IMR-90 (cell line): ENCODE data around the gene RAPGEFL1. TPM values are rescaled to one million over a fixed set of nuclear protein-coding genes. Genes with fewer than 3 reads are reported as not detected.

Experiments used
- ATAC-seq: fragments of 200-7000 bp; cut with Tn5 transposase; 2 replicates; pipeline ENCODE4 v1.9.1; 2020; ENCODE audit warnings: low read depth, mild to moderate bottlenecking, moderate library complexity
- BruUV-seq: library from RNA; stranded (reverse); fragments of 400-500 nt; replicated peaks from 2 replicates; lab custom pipeline; 2021; lab: Mats Ljungman, UMichigan
- CTCF ChIA-PET: fragments of 300-600 bp; formaldehyde crosslinking; extraction: SDS; loops from one replicate; lab custom pipeline; 2021; ENCODE audit warnings: antibody characterized with exemption; lab: Yijun Ruan, JAX
- POLR2A ChIA-PET: fragments of 300-600 bp; sonication (Branson Sonifier 250); formaldehyde crosslinking; loops from one replicate; lab custom pipeline; 2022; ENCODE audit warnings: antibody characterized with exemption; ENCODE audit not compliant: unreplicated experiment; lab: Charles Lee
- DNase-seq: peaks from one replicate; pipeline ENCODE4 v3.0.0; 2013
- H2AFZ ChIP-seq: replicated peaks from 2 replicates; pipeline ENCODE3; 2013; ENCODE audit warnings: low read length, mild to moderate bottlenecking; ENCODE audit not compliant: poor library complexity
- H2AK5ac ChIP-seq: 2 replicates; pipeline ENCODE4 v1.6.1; 2013; ENCODE audit warnings: low read depth, low read length, inconsistent platforms
- H2AK9ac ChIP-seq: replicated peaks from 2 replicates; pipeline ENCODE3; 2013; ENCODE audit warnings: mild to moderate bottlenecking, low read depth, low read length, moderate library complexity; ENCODE audit not compliant: poor library complexity
- H2BK120ac ChIP-seq: 2 replicates; pipeline ENCODE4 v1.6.1; 2013; ENCODE audit warnings: low read depth, low read length, inconsistent platforms
- H2BK15ac ChIP-seq: 3 replicates; pipeline ENCODE4 v1.6.1; 2013; ENCODE audit warnings: low read depth, low read length, inconsistent platforms
- H2BK20ac ChIP-seq: 2 replicates; pipeline ENCODE4 v1.6.1; 2013; ENCODE audit warnings: low read depth, mild to moderate bottlenecking, inconsistent platforms, low read length, moderate library complexity
- H2BK5ac ChIP-seq: 2 replicates; pipeline ENCODE4 v1.6.1; 2013; ENCODE audit warnings: mild to moderate bottlenecking, low read depth, low read length, inconsistent platforms; ENCODE audit not compliant: poor library complexity, severe bottlenecking
- H3K14ac ChIP-seq: replicated peaks from 2 replicates; pipeline ENCODE4 v1.6.1; 2013; ENCODE audit warnings: low read depth, low read length, inconsistent platforms
- H3K18ac ChIP-seq: 2 replicates; pipeline ENCODE4 v1.6.1; 2013; ENCODE audit warnings: low read depth, low read length, control low read depth
- H3K23ac ChIP-seq: 2 replicates; pipeline ENCODE4 v1.6.1; 2013; ENCODE audit warnings: low read depth, low read length, inconsistent platforms
- H3K27ac ChIP-seq: 2 replicates; pipeline ENCODE4 v1.5.1; 2013; ENCODE audit warnings: mild to moderate bottlenecking, control low read depth, low read length; ENCODE audit not compliant: insufficient read depth
- H3K27me3 ChIP-seq: 2 replicates; pipeline ENCODE4 v1.6.1; 2013; ENCODE audit warnings: low read length; ENCODE audit not compliant: control insufficient read depth, insufficient read depth
- H3K36me3 ChIP-seq: 2 replicates; pipeline ENCODE4 v1.6.1; 2013; ENCODE audit warnings: low read length, mixed read lengths; ENCODE audit not compliant: control insufficient read depth, insufficient read depth
- H3K4ac ChIP-seq: 2 replicates; pipeline ENCODE4 v1.6.1; 2013; ENCODE audit warnings: low read depth, low read length, inconsistent platforms
- H3K4me1 ChIP-seq: 2 replicates; pipeline ENCODE4 v1.6.1; 2013; ENCODE audit warnings: low read length, mixed read lengths; ENCODE audit not compliant: control insufficient read depth, insufficient read depth
- H3K4me2 ChIP-seq: 2 replicates; pipeline ENCODE4 v1.6.1; 2013; ENCODE audit warnings: low read depth, mild to moderate bottlenecking, control low read depth, low read length, moderate library complexity
- H3K4me3 ChIP-seq: 2 replicates; pipeline ENCODE4 v1.5.1; 2013; ENCODE audit warnings: low read depth, mild to moderate bottlenecking, control low read depth, low read length, moderate library complexity; ENCODE audit not compliant: insufficient read depth
- H3K56ac ChIP-seq: 2 replicates; pipeline ENCODE4 v1.6.1; 2013; ENCODE audit warnings: low read length, inconsistent platforms; ENCODE audit not compliant: insufficient read depth; ENCODE audit errors: extremely low read depth
- H3K79me1 ChIP-seq, 2 experiments: 2 replicates each; pipeline ENCODE4 v1.6.1; 2013; ENCODE audit warnings: low read length in 2 of 2, inconsistent platforms in 1 of 2, low read depth in 1 of 2
- H3K9ac ChIP-seq: 2 replicates; pipeline ENCODE4 v1.6.1; 2013; ENCODE audit warnings: low read depth, low read length, control low read depth
- H3K9me1 ChIP-seq: 2 replicates; pipeline ENCODE4 v1.6.1; 2013; ENCODE audit warnings: low read length, inconsistent platforms; ENCODE audit not compliant: insufficient read depth
- H3K9me3 ChIP-seq: 2 replicates; pipeline ENCODE4 v1.6.1; 2013; ENCODE audit warnings: low read length; ENCODE audit not compliant: control insufficient read depth, insufficient read depth
- H4K20me1 ChIP-seq: 2 replicates; pipeline ENCODE4 v1.6.1; 2013; ENCODE audit warnings: low read length, inconsistent platforms; ENCODE audit not compliant: insufficient read depth
- H4K5ac ChIP-seq: 2 replicates; pipeline ENCODE4 v1.6.1; 2013; ENCODE audit warnings: mild to moderate bottlenecking, low read depth, low read length, control low read depth
- H4K8ac ChIP-seq, 2 experiments: 2 replicates each; pipeline ENCODE4 v1.6.1; 2013; ENCODE audit warnings: low read depth in 2 of 2, low read length in 2 of 2, control low read depth in 1 of 2, inconsistent platforms in 1 of 2
- H4K91ac ChIP-seq: 2 replicates; pipeline ENCODE4 v1.6.1; 2013; ENCODE audit warnings: low read depth, low read length, inconsistent platforms; ENCODE audit not compliant: insufficient read depth
- BHLHE40 ChIP-seq: fragments of 150-350 bp; IDR thresholded peaks from 2 replicates; pipeline ENCODE4 v1.6.1; 2016; ENCODE audit warnings: mild to moderate bottlenecking, low read depth, low read length
- CEBPB ChIP-seq: IDR thresholded peaks from 2 replicates; pipeline ENCODE4 v1.6.1; 2012; ENCODE audit warnings: low read depth, low read length, improper control_type of control experiment
- MAFK ChIP-seq: IDR thresholded peaks from 2 replicates; pipeline ENCODE4 v1.6.1; 2012; ENCODE audit warnings: low read depth, low read length, improper control_type of control experiment
- MXI1 ChIP-seq: IDR thresholded peaks from 2 replicates; pipeline ENCODE4 v1.6.1; 2012; ENCODE audit warnings: low read depth, mild to moderate bottlenecking, low read length, moderate library complexity, borderline replicate concordance
- RAD21 ChIP-seq: IDR thresholded peaks from 2 replicates; pipeline ENCODE4 v1.6.1; 2012; ENCODE audit warnings: low read length, improper control_type of control experiment
- RFX5 ChIP-seq: IDR thresholded peaks from 2 replicates; pipeline ENCODE4 v1.8.0; 2012; ENCODE audit warnings: low read depth, mild to moderate bottlenecking, low read length, moderate library complexity
- WGBS, 2 experiments: methylation state at CpG; one replicate each; pipeline versions ENCODE4 v1.1.5 to v1.1.7; 2013; ENCODE audit warnings: missing lambda C conversion rate in 2 of 2; ENCODE audit not compliant: insufficient read length in 1 of 2; ENCODE audit errors: extremely low coverage in 2 of 2; 5-methylcytosine and 5-hydroxymethylcytosine counted together
- dilution Hi-C: fragments of 300-500 bp; cut with HindIII; formaldehyde crosslinking; loops from one replicate; pipeline ENCODE4 v1.14.3; 2018; ENCODE audit warnings: low sequenced_read_pairs; ENCODE audit not compliant: unreplicated experiment
- in situ Hi-C: fragments of 300-500 bp; cut with MboI; formaldehyde crosslinking; loops from 3 replicates; pipeline ENCODE4 v1.14.3; 2019; ENCODE audit warnings: low sequenced_read_pairs, inconsistent platforms, mixed read lengths
- intact Hi-C: fragments of 100-400 bp; cut with micrococcal nuclease; formaldehyde crosslinking; loops from 2 replicates; pipeline ENCODE4 v1.10.0; 2022
- polyA plus RNA-seq, 3 experiments: library from polyadenylated mRNA; depleted of rRNA; stranded (reverse); fragments of >200 nt; gene quantifications; 2 replicates each; pipeline ENCODE4 v1.2.3, GENCODE V29; 2012; ENCODE audit warnings: low replicate concordance in 1 of 3
- total RNA-seq: library from RNA; depleted of rRNA; stranded (reverse); fragments of >200 nt; gene quantifications from 2 replicates; pipeline ENCODE4 v1.2.3, GENCODE V29; 2012

RAPGEFL1 gene
- total and polyA plus RNA-seq, 2 of the 4 experiments (the other 2 are of a cell fraction): 0.54 to 5.6 TPM

DNA sequence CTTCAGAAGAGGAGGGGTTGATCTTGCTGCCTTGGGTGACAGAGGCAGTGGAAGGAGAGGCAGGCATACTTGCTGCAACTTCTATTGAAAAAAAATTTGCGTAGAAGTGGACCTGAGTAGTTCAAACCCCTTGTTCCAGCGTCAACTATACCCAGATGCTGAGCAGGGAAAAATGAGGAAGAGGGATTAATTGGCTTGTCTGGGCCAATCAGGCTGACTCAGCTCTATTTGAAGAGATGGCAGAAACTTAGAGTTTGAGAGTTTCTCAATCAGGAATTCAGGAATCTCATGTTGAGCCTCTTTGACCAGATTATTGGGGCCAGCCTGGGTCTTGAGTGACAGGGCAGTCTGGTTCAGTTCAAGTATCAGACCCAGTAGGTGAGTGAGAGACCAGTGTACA, 19.3 kb upstream of the RAPGEFL1 start:
- DNase-seq: no peak
- Histone ChIP-seq H2BK15ac (no peak overlapping the region), H2AK9ac (no peak overlapping the region), H3K14ac (no peak overlapping the region), H3K4me2 (no peak overlapping the region), H2BK120ac (no peak overlapping the region), H3K4me1 (no peaks in the 10 kb centered on the region; the same call in 1 of the 2 replicates), H2AFZ (no peak overlapping the region), H3K56ac (no peak overlapping the region), H3K9me3 (no peaks in the 10 kb centered on the region), H2BK5ac (no peak overlapping the region), H3K27me3 (no peaks in the 10 kb centered on the region), H3K9me1 (peaks cover 11% of the 10 kb centered on the region), H3K23ac (no peak overlapping the region), H3K18ac (no peak overlapping the region), H2BK20ac (no peak overlapping the region), H3K9ac (no peak overlapping the region), H3K79me1 (peaks cover 41 to 72% of the 10 kb centered on the region in 2 experiments), H3K36me3 (peaks cover 34% of the 10 kb centered on the region), H3K27ac (no peak overlapping the region), H4K91ac (no peak overlapping the region), H2AK5ac (no peak overlapping the region), H3K4ac (no peak overlapping the region), H4K20me1 (peaks cover 21% of the 10 kb centered on the region), H4K8ac (no peak overlapping the region), H3K4me3 (no peak overlapping the region), H4K5ac (no peak overlapping the region)
- dilution Hi-C loops: no loop called here
- no peak for ATAC-seq
- intact Hi-C loops: no loop called here
- WGBS, 2 experiments: no CpG with 5 or more reads among the region's 2 CpGs
- in situ Hi-C loops: no loop called here
- BruUV-seq: no TSS peak
- no peak for TF ChIP-seq CEBPB
- TF ChIP-seq RFX5: no peak
- TF ChIP-seq MXI1: no peak
- TF ChIP-seq MAFK: peak; percentile 86
- TF ChIP-seq RAD21: no peak
- no peak for TF ChIP-seq BHLHE40
- ChIA-PET CTCF (no interaction called here), POLR2A (no interaction called here)
